Fibroblast of mammary gland (primary cell): Measurements from ENCODE around the gene ANKHD1.

Source experiments
- DNase-seq: peaks from one replicate; pipeline ENCODE4 v3.0.0-alpha.2; 2010; ENCODE audit warnings: low read depth
- H3K4me3 ChIP-seq: 2 replicates; pipeline ENCODE4 v1.5.1; 2011; ENCODE audit warnings: low read depth, mild to moderate bottlenecking, low read length, moderate library complexity; ENCODE audit not compliant: control insufficient read depth
- CTCF ChIP-seq: conservative IDR thresholded peaks from 2 replicates; pipeline ENCODE4 v1.5.1; 2011; ENCODE audit warnings: low read depth, low read length, inconsistent platforms; ENCODE audit not compliant: control insufficient read depth, insufficient read depth

Gene ANKHD1

DNA sequence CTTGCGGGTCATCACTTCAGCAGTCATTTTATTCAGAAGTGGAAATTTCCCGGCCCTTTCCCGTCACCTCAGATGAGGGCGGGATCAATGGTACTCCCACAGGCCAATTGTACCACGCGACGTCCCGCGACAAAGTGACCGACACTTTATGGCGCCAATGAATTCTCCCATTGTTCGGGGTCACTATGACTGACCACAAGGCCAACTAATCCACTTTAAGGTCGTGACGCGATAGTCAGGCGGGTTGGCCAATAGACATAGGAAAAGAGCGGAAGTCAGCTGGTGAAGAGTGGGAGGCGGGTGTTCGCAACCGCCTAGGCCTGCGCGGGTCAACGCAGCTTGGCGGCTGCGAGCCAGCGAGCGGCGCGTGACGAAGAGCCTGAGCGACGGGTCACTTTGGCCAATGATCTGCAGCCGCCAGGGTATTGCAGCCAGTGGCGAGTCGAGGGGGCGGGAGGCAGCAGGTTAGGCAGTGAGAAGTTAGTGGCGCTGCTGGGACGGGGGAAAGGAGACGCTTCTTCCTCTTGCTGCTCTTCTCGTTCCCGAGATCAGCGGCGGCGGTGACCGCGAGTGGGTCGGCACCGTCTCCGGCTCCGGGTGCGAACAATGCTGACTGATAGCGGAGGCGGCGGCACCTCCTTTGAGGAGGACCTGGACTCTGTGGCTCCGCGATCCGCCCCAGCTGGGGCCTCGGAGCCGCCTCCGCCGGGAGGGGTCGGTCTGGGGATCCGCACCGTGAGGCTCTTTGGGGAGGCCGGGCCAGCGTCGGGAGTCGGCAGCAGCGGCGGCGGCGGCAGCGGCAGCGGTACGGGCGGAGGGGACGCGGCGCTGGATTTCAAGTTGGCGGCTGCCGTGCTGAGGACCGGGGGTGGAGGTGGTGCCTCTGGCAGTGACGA, at the start of gene ANKHD1:
ANKHD1 (plus strand) TSS at position 472 of the 896 bp plus-strand sequence; CDS start at position 607, 135 bp downstream.
- no peak for TF ChIP-seq CTCF
- DNase-seq, result peak; percentile 100
- peak within 1 kb of the TSS; percentile 97 for H3K4me3 ChIP-seq

DNA sequence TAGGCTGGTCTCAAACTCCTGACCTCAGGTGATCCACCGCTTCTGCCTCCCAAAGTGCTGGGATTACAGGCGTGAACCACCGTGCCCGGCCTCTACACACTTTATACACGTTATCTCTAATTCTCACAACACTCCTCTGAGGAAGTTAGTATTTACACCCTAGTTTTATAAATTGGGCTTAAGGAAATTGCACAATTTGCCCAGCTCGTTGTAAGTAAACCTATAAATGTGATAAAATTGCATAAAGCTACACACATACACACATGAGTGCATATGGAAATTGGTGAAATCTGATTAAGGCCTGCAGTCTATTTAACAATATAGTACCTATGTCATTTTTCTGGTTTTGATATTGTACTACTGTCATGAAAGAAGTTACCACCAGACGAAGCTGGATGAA, 46.1 kb upstream of the ANKHD1 start:
- H3K4me3 ChIP-seq, result no peak overlapping the region
- no peak for TF ChIP-seq CTCF
- no peak for DNase-seq

- DNase-seq, result no peak
- no peak overlapping the region for H3K4me3 ChIP-seq
- no peak for TF ChIP-seq CTCF
Observed at GRCh38 chr5:140356853-140357725, 44.5 kb upstream of the ANKHD1 start.

DNA sequence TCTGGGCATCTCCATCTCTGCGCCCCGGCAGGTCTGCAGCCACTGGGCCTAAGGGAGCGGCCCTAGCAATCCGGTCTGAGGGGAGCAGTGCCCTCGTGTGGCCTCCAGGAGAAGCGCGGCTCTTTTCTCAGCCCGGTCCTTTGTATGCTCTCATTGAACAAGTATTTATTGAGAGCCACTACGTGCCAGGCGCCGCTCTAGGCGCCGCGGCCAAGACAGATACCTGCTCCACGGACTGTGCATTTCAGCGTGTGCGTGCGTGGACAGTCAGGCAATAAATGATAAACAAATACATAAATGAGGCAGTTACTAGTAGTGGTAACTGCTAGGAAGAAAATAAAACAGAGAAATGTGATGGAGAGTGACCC, 43.9 kb upstream of the ANKHD1 start:
- TF ChIP-seq CTCF, result peak; percentile 88
- peak; percentile 84 for DNase-seq
- H3K4me3 ChIP-seq, result peak overlapping the region; percentile 32

- peak; percentile 64 for TF ChIP-seq CTCF
- H3K4me3 ChIP-seq, result no peak overlapping the region
- DNase-seq, result peak; percentile 45
Observed at GRCh38 chr5:140358738-140359310, 42.8 kb upstream of the ANKHD1 start.

- DNase-seq, result no peak
- no peak within 1 kb of the TSS for H3K4me3 ChIP-seq
Observed at GRCh38 chr5:140360101-140360500, 41.5 kb upstream of the ANKHD1 start, which contains the start of gene SLC4A9. SLC4A9 (plus strand) TSS chr5:140360194; CDS start chr5:140360237, 43 bp downstream.

More at GRCh38 chr5:140360101-140360500, 41.5 kb upstream of the ANKHD1 start, which contains the start of gene SLC4A9:
- TF ChIP-seq CTCF, result no peak
